ENCODE data around the gene SIM2.

Gene SIM2

GRCh38 chr21:36701756-36702621, 3.1 kb downstream of the SIM2 start:
- Histone ChIP-seq H3K27ac (no peak overlapping the region), H3K36me3 (ENCODE audit: insufficient read depth, low read length) (no peaks in the 10 kb centered on the region), H3K9ac (ENCODE audit: insufficient read length) (no peak overlapping the region), H3K9me3 (ENCODE audit: low read depth, low read length) (no peaks in the 10 kb centered on the region), H3K4me3 (no peak overlapping the region)
- no peak for TF ChIP-seq FOXP2 (optimal IDR thresholded peaks at IDR 0.05; ENCODE audit: control extremely low read depth, extremely low read length, insufficient read depth)
- no peak for TF ChIP-seq EZH2 (IDR thresholded peaks at IDR 0.05)
- TF ChIP-seq POLR2AphosphoS5 (IDR thresholded peaks at IDR 0.05; ENCODE audit: borderline replicate concordance, low read depth, low read length) = no peak
- DNase-seq (ENCODE audit: low read depth, low spot score) = no peak

- DNase-seq (ENCODE audit: low read depth, low spot score) = no peak
- no peak overlapping the region for H3K27ac ChIP-seq
- H3K9ac ChIP-seq (ENCODE audit: insufficient read length) = no peak overlapping the region
- no peaks in the 10 kb centered on the region for H3K9me3 ChIP-seq (ENCODE audit: low read depth, low read length)
- TF ChIP-seq POLR2AphosphoS5 (IDR thresholded peaks at IDR 0.05; ENCODE audit: borderline replicate concordance, low read depth, low read length) = no peak
- TF ChIP-seq EZH2 (IDR thresholded peaks at IDR 0.05) = no peak
- no peak for TF ChIP-seq FOXP2 (optimal IDR thresholded peaks at IDR 0.05; ENCODE audit: control extremely low read depth, extremely low read length, insufficient read depth)
- H3K36me3 ChIP-seq (ENCODE audit: insufficient read depth, low read length) = no peaks in the 10 kb centered on the region
- no peak overlapping the region for H3K4me3 ChIP-seq
These were observed 3.7 kb downstream of the SIM2 start for GRCh38 chr21:36702622-36702968.

GRCh38 chr21:36703123-36703522, 4.2 kb downstream of the SIM2 start:
- no peak overlapping the region for H3K9ac ChIP-seq (ENCODE audit: insufficient read length)

GRCh38 chr21:36703626-36704280, 4.8 kb downstream of the SIM2 start:
- Histone ChIP-seq H3K36me3 (ENCODE audit: insufficient read depth, low read length) (no peaks in the 10 kb centered on the region), H3K27ac (no peak overlapping the region), H3K4me3 (no peak overlapping the region), H3K9me3 (ENCODE audit: low read depth, low read length) (no peaks in the 10 kb centered on the region), H3K9ac (ENCODE audit: insufficient read length) (no peak overlapping the region)
- TF ChIP-seq FOXP2 (optimal IDR thresholded peaks at IDR 0.05; ENCODE audit: control extremely low read depth, extremely low read length, insufficient read depth) = no peak
- TF ChIP-seq EZH2 (IDR thresholded peaks at IDR 0.05) = no peak
- no peak for TF ChIP-seq POLR2AphosphoS5 (IDR thresholded peaks at IDR 0.05; ENCODE audit: borderline replicate concordance, low read depth, low read length)
- no peak for DNase-seq (ENCODE audit: low read depth, low spot score)

More at GRCh38 chr21:36703123-36703522, 4.2 kb downstream of the SIM2 start:
- no peak overlapping the region for H3K27ac ChIP-seq
- DNase-seq (ENCODE audit: low read depth, low spot score) = no peak
- H3K4me3 ChIP-seq = no peak overlapping the region
- no peaks in the 10 kb centered on the region for H3K36me3 ChIP-seq (ENCODE audit: insufficient read depth, low read length)
- no peaks in the 10 kb centered on the region for H3K9me3 ChIP-seq (ENCODE audit: low read depth, low read length)
- no peak for TF ChIP-seq EZH2 (IDR thresholded peaks at IDR 0.05)
- TF ChIP-seq FOXP2 (optimal IDR thresholded peaks at IDR 0.05; ENCODE audit: control extremely low read depth, extremely low read length, insufficient read depth) = no peak
- TF ChIP-seq POLR2AphosphoS5 (IDR thresholded peaks at IDR 0.05; ENCODE audit: borderline replicate concordance, low read depth, low read length) = no peak

- no peak for DNase-seq (ENCODE audit: low read depth, low spot score)
- H3K9me3 ChIP-seq (ENCODE audit: low read depth, low read length) = no peaks in the 10 kb centered on the region
- H3K36me3 ChIP-seq (ENCODE audit: insufficient read depth, low read length) = no peaks in the 10 kb centered on the region
- no peak for TF ChIP-seq EZH2 (IDR thresholded peaks at IDR 0.05)
- no peak for TF ChIP-seq POLR2AphosphoS5 (IDR thresholded peaks at IDR 0.05; ENCODE audit: borderline replicate concordance, low read depth, low read length)
- no peak for TF ChIP-seq FOXP2 (optimal IDR thresholded peaks at IDR 0.05; ENCODE audit: control extremely low read depth, extremely low read length, insufficient read depth)
- H3K27ac ChIP-seq = no peak overlapping the region
- no peak overlapping the region for H3K9ac ChIP-seq (ENCODE audit: insufficient read length)
- H3K4me3 ChIP-seq = no peak overlapping the region
These were observed 5.5 kb downstream of the SIM2 start for GRCh38 chr21:36704281-36704957.

- Histone ChIP-seq H3K9ac (ENCODE audit: insufficient read length) (no peak overlapping the region), H3K4me3 (no peak overlapping the region), H3K27ac (no peak overlapping the region), H3K9me3 (ENCODE audit: low read depth, low read length) (no peaks in the 10 kb centered on the region), H3K36me3 (ENCODE audit: insufficient read depth, low read length) (no peaks in the 10 kb centered on the region)
- TF ChIP-seq EZH2 (IDR thresholded peaks at IDR 0.05) (no peak), FOXP2 (optimal IDR thresholded peaks at IDR 0.05; ENCODE audit: control extremely low read depth, extremely low read length, insufficient read depth) (no peak), POLR2AphosphoS5 (IDR thresholded peaks at IDR 0.05; ENCODE audit: borderline replicate concordance, low read depth, low read length) (no peak)
- no peak for DNase-seq (ENCODE audit: low read depth, low spot score)
These were observed 6.2 kb downstream of the SIM2 start for GRCh38 chr21:36704958-36705678.

- Histone ChIP-seq H3K4me3 (no peak overlapping the region), H3K9me3 (ENCODE audit: low read depth, low read length) (no peaks in the 10 kb centered on the region), H3K27ac (no peak overlapping the region), H3K36me3 (ENCODE audit: insufficient read depth, low read length) (no peaks in the 10 kb centered on the region), H3K9ac (ENCODE audit: insufficient read length) (no peak overlapping the region)
- TF ChIP-seq POLR2AphosphoS5 (IDR thresholded peaks at IDR 0.05; ENCODE audit: borderline replicate concordance, low read depth, low read length) (no peak), EZH2 (IDR thresholded peaks at IDR 0.05) (no peak), FOXP2 (optimal IDR thresholded peaks at IDR 0.05; ENCODE audit: control extremely low read depth, extremely low read length, insufficient read depth) (no peak)
- DNase-seq (ENCODE audit: low read depth, low spot score) = no peak
These were observed 7.0 kb downstream of the SIM2 start for GRCh38 chr21:36705679-36706481.

Measured in SK-N-MC (cell line).